SKM-1 treated with dmso at 0.1 percent for 144 hours (cell line): Measurements from ENCODE around the gene AOX1.
"Not testable (repeated sequence)": the region's sequence is repeated elsewhere in the genome, so short reads cannot be mapped to it uniquely, and the experiment has no call there.

Experiments
- DNase-seq: peaks from one replicate; lab custom pipeline; 2025; ENCODE audit not compliant: unreplicated experiment; lab: John Stamatoyannopoulos, UW

The AOX1 gene

DNA sequence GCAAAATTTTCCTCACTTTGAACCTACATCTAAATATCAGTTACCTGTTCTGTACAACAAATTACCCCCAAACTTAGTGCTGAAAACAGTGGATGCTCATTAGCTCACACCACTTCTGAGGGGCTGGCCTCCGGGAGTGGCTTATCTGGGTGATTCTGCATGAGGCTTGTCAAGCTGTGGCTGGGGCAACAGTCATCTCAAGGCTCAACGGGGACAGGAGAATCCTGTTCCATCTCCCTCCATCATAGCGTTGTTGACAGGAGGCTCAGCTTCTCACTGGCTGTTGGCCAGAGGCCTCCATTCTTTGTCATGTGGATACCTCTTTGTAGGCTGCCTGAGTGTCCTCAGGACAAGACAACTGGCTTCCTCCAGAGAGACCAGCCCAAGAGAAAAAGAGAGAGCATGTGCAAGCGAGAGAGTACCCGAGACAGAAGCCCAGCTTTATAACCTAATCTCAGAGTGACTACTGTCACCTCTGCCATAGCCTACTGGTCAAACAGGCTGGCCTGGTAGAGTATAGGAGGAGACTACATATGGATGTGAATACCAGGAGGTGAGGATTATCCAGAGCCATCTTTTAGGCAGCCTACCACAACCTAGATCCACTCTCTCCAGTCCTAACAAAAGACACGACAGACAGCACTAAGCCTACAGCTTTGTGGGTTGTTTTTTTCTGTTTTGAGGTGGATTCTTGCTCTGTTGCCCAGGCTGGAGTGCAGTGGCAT, 79.1 kb downstream of the AOX1 start:
- no peak for DNase-seq

DNA sequence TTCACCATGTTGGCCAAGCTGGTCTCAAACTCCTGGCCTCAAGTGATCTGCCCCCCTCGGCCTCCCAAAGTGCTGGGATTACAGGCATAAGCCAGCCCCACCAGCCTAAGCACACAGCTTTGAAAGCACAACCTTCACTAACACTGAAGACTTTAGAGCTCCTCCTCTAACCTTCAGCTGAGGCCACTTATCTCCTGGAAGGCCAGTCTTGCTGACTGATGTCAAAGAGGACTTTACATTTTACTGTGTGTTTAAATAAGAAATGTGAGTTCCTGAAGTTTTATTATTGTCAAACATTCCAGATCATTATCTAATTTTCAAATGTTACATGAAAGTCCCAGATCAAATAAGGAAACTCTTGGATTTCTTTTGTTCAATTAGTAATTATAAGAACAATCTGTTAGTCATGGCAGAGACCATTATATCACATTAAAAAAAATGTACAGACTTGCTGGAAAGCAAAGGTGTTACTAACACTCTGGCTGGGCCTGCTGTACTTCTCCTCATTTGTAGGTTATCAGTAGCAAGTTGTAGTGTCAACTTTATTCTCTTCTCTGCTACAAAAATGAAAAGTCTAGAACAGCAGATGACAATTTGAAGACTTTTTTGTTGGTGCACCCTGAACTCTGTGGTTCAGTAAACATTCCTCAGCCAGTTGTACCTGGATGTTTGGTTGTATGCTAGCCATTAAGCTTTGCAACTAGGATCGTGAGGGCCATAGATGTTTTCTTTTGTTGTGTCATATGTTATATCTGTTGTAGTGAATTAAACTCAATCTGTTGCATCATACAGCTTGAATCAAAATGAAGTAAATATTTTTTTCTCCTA, 80.0 kb downstream of the AOX1 start:
- DNase-seq = no peak

DNA sequence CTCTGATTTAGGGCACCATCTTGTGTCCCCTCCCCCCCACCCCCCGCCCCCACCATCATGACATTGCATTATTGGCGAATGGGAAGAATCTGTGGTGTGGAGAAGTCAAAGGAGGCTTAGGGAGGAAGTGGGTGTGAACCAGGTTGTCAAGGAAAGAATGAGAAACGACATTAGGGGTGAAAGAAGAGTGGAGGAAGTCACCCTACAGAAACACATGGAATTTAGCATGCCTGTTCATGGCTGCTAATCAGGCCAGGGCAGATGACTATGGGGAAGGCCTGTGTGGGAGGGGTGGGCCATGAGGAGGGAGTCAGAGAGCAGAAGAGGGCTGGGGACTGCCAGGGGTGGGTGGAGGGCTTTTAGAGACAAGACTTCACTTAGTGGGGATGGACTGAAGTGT, 81.6 kb downstream of the AOX1 start:
- DNase-seq = no peak

DNA sequence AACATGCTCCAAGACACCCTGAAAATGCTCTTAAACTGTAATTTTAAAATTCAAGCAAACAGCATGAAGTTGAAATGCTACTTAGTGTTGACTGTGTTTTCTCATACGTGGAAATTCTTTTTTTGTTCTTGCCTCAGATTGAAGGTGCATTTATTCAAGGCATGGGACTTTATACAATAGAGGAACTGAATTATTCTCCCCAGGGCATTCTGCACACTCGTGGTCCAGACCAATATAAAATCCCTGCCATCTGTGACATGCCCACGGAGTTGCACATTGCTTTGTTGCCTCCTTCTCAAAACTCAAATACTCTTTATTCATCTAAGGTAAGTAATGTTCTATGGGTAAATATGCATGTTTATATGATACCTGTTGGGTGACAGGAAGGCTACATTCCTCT, 82.7 kb downstream of the AOX1 start:
- DNase-seq = no peak

DNA sequence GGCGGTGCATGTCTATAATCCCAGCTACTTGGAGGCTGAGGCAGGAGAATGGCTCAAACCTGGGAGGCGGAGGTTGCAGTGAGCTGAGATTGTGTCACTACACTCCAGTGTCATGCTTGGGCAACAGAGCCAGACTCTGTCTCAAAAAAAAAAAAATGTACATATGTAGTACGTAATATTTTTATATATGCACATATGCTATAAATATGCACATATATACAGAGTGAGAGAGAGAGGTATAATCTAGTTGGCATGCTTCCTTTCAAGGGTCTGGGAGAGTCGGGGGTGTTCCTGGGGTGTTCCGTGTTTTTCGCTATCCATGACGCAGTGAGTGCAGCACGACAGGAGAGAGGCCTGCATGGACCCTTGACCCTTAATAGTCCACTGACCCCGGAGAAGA, 83.5 kb downstream of the AOX1 start:
- no peak for DNase-seq

DNA sequence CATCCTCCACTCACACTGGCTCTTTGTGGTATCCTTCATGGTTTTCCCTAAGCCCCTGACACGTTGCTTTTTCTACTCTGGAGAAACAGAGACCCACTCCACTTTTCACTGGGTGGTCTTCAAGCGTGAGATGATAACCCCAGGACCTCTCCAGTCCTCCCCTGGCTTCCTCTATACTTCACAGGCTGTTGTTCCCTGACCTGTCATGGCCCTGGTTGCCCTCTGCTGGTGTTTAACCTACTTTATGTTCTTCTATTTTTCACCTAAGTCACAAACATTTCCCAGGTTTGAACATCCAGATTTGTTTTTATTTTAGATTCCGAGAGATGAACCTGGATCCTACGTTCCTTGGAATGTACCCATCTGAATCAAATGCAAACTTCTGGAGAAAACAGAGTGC, 84.5 kb downstream of the AOX1 start:
- no peak for DNase-seq

- DNase-seq = no peak
Measured at GRCh38 chr2:200670751-200671150, 84.9 kb downstream of the AOX1 start.

DNA sequence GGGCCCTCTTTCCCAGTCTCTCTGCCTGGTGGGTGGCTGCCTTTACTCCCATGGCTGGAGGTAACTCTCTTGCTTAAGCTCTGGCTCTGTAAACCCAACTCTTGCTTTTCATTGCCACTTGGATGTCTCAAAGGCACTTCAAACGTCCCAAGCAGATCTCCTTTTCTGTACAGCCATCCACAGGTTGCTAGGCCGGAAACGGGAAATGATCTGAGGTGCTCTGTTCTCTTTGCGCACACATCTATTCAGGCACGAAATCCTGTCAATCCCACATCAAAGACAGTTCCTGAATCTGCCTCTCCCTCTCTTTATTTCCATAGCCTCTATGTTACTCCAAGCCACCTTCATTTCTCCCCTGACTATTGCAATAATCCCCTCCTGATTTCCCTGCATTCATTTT, 87.4 kb downstream of the AOX1 start:
- no peak for DNase-seq

DNA sequence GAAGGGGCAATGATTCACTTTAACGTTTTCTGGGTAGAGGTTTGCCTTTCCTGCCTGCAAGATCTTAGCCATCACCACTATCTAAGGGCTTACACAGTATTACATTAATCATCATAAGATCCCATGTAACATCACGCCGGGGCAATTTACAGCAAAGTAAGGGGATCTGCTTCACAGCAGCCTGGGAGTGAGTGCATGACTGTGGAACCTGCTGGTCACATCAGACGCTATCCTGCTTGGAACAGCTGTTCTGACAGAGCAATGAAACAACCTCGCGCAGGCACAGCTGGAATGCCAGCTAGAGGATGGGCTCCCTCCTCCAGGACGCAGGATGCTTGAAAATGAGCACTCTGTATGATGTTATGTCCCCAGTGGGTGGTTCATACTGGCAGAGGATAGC, 89.0 kb downstream of the AOX1 start:
- no peak for DNase-seq

DNA sequence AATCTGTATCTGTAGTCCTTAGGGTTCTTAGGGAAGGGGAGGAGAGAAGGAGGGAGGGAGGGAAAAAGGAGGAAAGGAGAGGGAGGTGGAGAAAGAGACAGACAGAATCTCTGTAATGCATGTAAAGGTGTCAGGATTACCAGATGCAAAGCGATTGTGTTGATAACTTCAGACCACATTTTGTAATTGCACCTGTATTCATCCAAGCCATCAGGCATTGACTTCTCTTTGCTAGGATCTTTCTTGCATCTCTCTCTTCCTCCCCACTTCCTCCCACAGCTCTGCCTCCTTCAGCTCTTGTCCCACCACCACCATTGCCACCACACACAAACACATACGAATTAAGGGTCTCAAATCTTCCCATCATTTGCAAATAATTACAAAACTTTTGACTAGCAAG, 91.4 kb downstream of the AOX1 start:
- DNase-seq = no peak

DNA sequence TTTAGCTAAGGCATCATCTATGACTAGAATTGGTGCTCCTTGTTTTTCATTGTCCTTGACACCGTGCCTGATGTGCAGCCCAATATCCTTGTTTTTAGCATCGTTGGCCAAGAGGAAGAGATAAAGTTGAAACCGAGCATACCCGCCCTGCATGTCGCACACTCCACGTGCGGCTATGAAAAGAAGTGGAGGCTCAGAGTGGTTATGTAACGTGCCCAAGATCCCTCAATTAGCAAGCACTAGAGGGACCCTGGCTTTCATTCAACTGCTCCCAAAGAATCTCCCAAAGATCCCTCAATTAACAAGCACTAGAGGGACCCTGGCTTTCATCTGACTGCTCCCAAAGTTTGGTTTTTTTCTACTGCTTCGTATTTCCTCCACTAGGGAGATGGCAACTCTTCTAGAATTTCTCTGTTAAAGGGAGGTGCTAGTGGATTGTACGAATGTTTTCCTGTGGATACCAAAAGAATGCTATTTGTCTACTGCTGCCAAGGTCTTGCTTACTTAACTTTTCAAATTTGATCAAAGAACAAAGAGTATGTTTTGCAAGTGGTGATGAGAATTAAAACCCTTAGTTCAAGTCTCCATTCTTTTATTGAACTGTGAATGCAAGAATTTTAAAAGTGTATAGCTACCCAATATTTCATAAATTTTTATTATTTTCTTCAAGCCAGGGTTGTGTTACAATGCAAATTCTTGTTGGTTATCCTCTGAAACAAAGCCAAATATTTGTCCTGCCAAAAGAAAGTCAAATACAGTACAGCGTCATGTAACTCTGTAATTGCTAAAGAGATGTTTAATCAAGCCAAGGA, 92.1 kb downstream of the AOX1 start:
- DNase-seq = no peak

GRCh38 chr2:200679127-200679526, 93.3 kb downstream of the AOX1 start:
- DNase-seq = no peak

- DNase-seq = no peak
Measured at GRCh38 chr2:200679535-200679934, 93.7 kb downstream of the AOX1 start.

GRCh38 chr2:200681697-200682096, 95.9 kb downstream of the AOX1 start:
- DNase-seq = no peak

- DNase-seq = not testable (repeated sequence)
Measured at GRCh38 chr2:200682407-200682806, 96.6 kb downstream of the AOX1 start.

GRCh38 chr2:200687922-200688920, 102.4 kb downstream of the AOX1 start:
- no peak for DNase-seq

DNA sequence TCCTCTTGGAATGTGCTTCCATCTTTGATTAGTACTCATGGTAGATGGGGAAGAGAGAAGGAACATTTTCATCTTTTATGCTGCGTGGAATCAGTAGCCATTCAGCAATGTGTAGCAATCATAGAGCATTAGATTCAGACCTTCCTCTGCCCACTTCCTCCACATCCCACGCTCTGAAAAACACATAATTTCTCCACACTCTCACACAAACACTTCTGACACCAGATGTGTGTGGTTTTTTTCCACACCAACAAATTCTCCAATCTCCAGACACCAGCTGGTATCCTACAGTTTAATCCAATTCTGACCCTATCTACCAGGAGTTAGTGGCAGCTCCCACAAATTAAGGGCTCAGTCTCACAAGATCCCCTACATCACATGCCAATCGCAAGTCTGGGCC, 103.3 kb downstream of the AOX1 start:
- no peak for DNase-seq

GRCh38 chr2:200693836-200694470, 108.1 kb downstream of the AOX1 start:
- DNase-seq = no peak

DNA sequence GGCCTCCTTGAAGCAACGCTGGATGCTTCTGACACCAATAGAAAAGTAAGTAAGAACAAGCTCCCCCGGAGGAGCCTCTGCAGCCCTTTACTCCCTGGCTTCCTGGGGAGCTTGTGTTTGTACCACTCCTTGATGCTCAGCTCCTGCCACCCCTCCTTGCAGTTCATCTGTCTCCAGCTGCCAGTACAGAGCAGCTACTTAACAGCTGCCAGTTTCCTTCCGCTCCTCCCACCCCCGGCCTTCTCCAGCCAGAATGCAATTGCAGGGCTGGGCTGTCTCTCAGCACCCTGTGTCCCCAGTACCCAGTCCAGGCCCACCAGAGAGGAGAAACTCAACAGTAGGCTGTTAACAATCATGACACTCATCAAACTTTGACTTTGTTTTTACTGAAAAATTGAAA, 109.4 kb downstream of the AOX1 start:
- no peak for DNase-seq

GRCh38 chr2:200695601-200696000, 109.8 kb downstream of the AOX1 start:
- DNase-seq = no peak
